Right atrium auricular region (tissue), 2 donors: Measurements from ENCODE around the gene OAT. TPM values are rescaled to one million over a fixed set of nuclear protein-coding genes. Genes with fewer than 3 reads are reported as not detected.
"Not testable (repeated sequence)": the region's sequence is repeated elsewhere in the genome, so short reads cannot be mapped to it uniquely, and the experiment has no call there.

Experiments
- DNase-seq: peaks from one replicate; pipeline ENCODE4 v3.0.0-alpha.2; 2019; ENCODE audit warnings: low spot score
- H3K27ac ChIP-seq, 2 donors: fragments of 200-600 bp; sonication (generic); 1 replicate in 1 of 2; 2 replicates in 1 of 2; pipeline ENCODE4 v1.5.1; 2016 to 2019
- H3K27me3 ChIP-seq, 2 donors: fragments of 200-600 bp; sonication (generic); one replicate each; pipeline versions ENCODE4 v1.5.1 to v1.6.0; 2017 to 2019
- H3K36me3 ChIP-seq: fragments of 200-600 bp; sonication (generic); one replicate; pipeline ENCODE4 v1.5.1; 2016
- H3K4me1 ChIP-seq, 2 donors: fragments of 200-600 bp; sonication (generic); one replicate each; pipeline versions ENCODE4 v1.5.1 to v1.6.0; 2017 to 2019
- H3K4me3 ChIP-seq, 2 donors: fragments of 200-600 bp; sonication (generic); 1 replicate in 1 of 2; 2 replicates in 1 of 2; pipeline ENCODE4 v1.5.1; 2017 to 2019; ENCODE audit warnings: mild to moderate bottlenecking in 1 of 2, moderate library complexity in 1 of 2
- H3K9me3 ChIP-seq, 2 donors: fragments of 200-600 bp; sonication (generic); one replicate each; pipeline ENCODE4 v1.5.1; 2019
- CTCF ChIP-seq, 2 donors: fragments of 200-600 bp; sonication (generic); IDR thresholded peaks; one replicate each; pipeline ENCODE4 v1.5.1; 2019; ENCODE audit warnings: antibody characterized with exemption in 2 of 2
- total RNA-seq, 2 donors: library from RNA; depleted of rRNA; stranded (reverse); fragments of >200 nt; gene quantifications; one replicate each; pipeline ENCODE4 v1.1.0, GENCODE V29; 2016

The OAT gene
- total RNA-seq, 2 donors from 2014 or later, result 42.1 to 49.8 TPM

- TF ChIP-seq CTCF (IDR thresholded peaks at IDR 0.05), result no peak
- Histone ChIP-seq H3K4me3 (peak overlapping the region in 1 of 2 donors; percentile 29), H3K9me3 (no peaks in the 10 kb centered on the region), H3K27ac (no peak overlapping the region), H3K27me3 (peaks cover 22 to 27% of the 10 kb centered on the region in 2 donors), H3K4me1 (peaks cover 0 to 32% of the 10 kb centered on the region in 2 donors), H3K36me3 (no peaks in the 10 kb centered on the region)
- DNase-seq, result no peak
These were observed 30.7 kb upstream of the OAT start for GRCh38 chr10:124449170-124450011.

GRCh38 chr10:124448696-124449169, 30.0 kb upstream of the OAT start:
- peaks cover 0 to 32% of the 10 kb centered on the region in 2 donors for H3K4me1 ChIP-seq
- H3K9me3 ChIP-seq, result no peaks in the 10 kb centered on the region
- no peak for DNase-seq
- no peak overlapping the region for H3K27ac ChIP-seq
- H3K27me3 ChIP-seq, result peaks cover 22 to 27% of the 10 kb centered on the region in 2 donors
- no peaks in the 10 kb centered on the region for H3K36me3 ChIP-seq
- no peak overlapping the region for H3K4me3 ChIP-seq
- no peak for TF ChIP-seq CTCF (IDR thresholded peaks at IDR 0.05)

GRCh38 chr10:124447751-124448466, 29.2 kb upstream of the OAT start:
- Histone ChIP-seq H3K27ac (no peak overlapping the region), H3K4me3 (peak overlapping the region in 1 of 2 donors; percentile 37), H3K9me3 (no peaks in the 10 kb centered on the region), H3K4me1 (peaks cover 0 to 32% of the 10 kb centered on the region in 2 donors), H3K27me3 (peaks cover 22 to 27% of the 10 kb centered on the region in 2 donors), H3K36me3 (no peaks in the 10 kb centered on the region)
- no peak for TF ChIP-seq CTCF (IDR thresholded peaks at IDR 0.05)
- DNase-seq, result no peak

GRCh38 chr10:124446830-124447750, 28.4 kb upstream of the OAT start:
- DNase-seq, result no peak
- Histone ChIP-seq H3K4me3 (peak overlapping the region in 1 of 2 donors; percentile 37), H3K27me3 (peaks cover 22 to 27% of the 10 kb centered on the region in 2 donors), H3K4me1 (peaks cover 0 to 32% of the 10 kb centered on the region in 2 donors), H3K9me3 (no peaks in the 10 kb centered on the region), H3K36me3 (no peaks in the 10 kb centered on the region), H3K27ac (no peak overlapping the region)
- TF ChIP-seq CTCF (IDR thresholded peaks at IDR 0.05), result no peak

GRCh38 chr10:124441694-124442093, 23.0 kb upstream of the OAT start:
- H3K4me1 ChIP-seq, H3K9me3 ChIP-seq, H3K27me3 ChIP-seq, H3K4me3 ChIP-seq, H3K36me3 ChIP-seq, DNase-seq, H3K27ac ChIP-seq: not testable (repeated sequence)
